Hypothalamus (tissue), 51 donors: ENCODE measurements around the gene GJA4.

Source experiments
- DNase-seq, 51 donors: peaks; one replicate each; lab custom pipeline; 2025; lab: John Stamatoyannopoulos, UW

Gene GJA4

DNA sequence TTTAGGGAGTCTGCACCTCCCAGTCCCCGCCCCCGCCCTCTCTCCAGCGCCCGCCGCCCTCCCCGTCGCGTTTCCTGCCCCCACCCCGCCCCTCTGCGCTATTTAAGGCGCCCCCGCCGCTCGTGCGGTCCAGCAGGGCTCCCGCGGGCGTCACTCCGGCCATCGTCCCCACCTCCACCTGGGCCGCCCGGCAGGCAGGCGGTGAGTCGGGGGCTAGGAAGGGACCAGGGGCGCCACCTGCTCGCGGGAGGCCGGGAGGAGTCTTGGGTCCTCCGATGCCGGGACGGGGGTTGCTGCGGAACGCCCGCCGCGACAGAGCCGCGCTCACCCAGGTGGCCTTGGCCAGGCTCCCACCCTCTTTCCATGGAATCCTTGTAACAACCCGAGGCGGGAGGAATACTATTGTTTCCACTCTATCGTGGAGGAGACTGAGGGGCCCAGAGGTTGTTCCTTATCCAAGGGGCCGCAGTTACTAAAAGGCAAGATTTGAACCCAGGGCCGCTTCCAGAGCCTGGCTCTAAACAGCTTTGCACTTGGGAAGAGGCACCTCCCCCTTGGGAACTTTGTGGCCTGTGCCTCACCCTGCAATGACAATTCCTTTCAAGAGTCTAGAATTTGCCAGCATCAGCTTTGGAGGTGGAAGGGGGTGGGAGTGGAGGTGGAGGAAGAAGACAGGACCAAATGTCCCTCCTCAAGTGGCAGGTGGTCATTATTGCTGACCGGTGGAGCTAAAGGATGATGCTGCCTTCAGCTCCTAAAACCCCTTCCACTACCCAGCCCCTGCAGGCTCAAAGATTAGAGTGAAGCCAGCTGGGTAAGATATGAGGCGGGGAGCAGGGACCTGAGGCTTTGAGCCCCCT, at the start of gene GJA4:
GJA4 (plus strand) TSS at position 132 of the 860 bp plus-strand sequence. CDS start 1,215 bp downstream, outside the sequence.
- no peak for DNase-seq

DNA sequence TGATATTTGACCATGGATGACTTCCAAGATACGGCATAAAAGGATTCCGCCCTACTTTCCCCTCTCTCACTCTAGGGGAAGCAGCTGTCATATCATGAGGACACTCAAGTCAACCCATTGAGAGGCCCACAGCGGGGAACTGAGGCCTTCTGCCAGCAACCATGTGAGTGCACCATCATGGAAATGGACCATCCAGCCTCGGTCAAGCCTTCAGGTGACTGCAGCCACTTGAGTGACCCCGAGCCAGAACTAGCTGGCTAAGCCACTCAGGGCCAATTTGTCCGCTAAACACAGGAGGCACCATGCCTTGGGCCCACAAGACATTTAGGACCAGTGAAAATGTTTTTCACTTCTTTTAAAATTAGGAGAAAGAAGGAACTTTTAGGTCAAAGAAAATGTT, 49.0 kb upstream of the GJA4 start:
- no peak for DNase-seq

GRCh38 chr1:34744851-34745250, 47.9 kb upstream of the GJA4 start:
- peak in 1 of 51 donors; percentile 34 for DNase-seq

DNA sequence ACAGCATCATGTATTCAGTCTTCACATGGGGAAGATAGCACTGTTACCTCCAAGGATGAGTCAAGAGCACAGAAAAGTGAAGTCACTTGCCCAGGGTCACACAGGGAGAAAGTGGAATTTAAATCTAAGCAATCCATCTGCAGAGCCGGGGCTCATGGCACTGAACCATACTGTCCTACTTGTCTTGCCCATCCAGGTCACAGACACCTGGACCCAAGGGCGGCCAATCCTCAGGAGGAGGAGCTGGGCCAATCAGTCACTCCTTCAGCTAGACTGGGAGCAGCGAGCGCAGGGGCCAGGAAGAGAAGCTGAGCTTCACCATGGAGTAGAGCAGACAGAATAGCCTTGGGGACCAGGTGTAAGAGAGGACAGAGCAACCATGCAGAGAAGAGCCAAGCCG, 47.1 kb upstream of the GJA4 start:
- DNase-seq = no peak

- DNase-seq = no peak
Measured at GRCh38 chr1:34746101-34746500, 46.7 kb upstream of the GJA4 start.

- no peak for DNase-seq
Measured at GRCh38 chr1:34746785-34747637, 45.8 kb upstream of the GJA4 start.

- no peak for DNase-seq
Measured at GRCh38 chr1:34747638-34747941, 45.2 kb upstream of the GJA4 start.

DNA sequence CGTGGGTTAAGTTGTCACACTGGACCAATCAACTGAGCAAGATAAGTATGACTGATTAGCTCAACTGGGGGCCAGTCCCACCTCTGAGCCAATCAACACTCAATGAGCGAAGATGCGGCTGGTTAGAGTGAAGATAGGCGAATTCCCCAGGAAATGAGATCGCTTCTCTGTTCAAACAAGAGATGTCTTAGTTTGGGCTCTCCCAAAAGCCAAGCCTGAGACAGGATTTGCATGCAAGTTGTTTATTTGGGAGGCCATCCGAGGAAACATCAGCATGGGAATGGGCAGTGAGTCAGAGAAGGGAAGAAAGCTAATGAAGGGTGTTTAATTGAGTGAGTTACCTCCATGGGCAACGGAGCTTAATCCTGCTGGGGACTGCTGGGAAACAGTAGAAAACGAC, 42.8 kb upstream of the GJA4 start:
- peak in 1 of 51 donors; percentile 22 for DNase-seq

DNA sequence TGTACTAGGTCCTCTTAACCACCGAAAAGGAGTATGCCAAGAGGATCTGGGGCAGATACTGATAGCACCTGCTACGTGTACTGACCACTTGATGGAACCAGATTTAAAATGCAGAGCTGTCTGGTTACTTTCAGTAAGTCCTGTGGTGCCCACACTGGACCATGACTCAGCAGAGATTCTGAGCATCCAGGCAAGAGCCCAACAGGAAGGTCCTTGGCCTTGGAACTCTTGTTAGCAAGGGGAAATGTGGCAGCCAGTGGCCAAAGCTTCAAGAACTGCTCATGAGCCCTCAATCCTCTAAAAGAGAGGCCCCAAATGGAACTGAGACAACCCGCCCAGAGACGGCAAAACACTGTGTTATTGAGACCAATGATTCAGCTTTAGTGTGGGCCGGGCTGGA, 42.2 kb upstream of the GJA4 start:
- no peak for DNase-seq

GRCh38 chr1:34753163-34753562, 39.6 kb upstream of the GJA4 start:
- DNase-seq = no peak

- DNase-seq = no peak
Measured at GRCh38 chr1:34754964-34755637, 37.7 kb upstream of the GJA4 start, which contains the start of gene GJB5. Gene GJB5, plus strand, starts transcription at chr1:34755047. Its CDS starts 2,284 bp downstream, at chr1:34757331.

DNA sequence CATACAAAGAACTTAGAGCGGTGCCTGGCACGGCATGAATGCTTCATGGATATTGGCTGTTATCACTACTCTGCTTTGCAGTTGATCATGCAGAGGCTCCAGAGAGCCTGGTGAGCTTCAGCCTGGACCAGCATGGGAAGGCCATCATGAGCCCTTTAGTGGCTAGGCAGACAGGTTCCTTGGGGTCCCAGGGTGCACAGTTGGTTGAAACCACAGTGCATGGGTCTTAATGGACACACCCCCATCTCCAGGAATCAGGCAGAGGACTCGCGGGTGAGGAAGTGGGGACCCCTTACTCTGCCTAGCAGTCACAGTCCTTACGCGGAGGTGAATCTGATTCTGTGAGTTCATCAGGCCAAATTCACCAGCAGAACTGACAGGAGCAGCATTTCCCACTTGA, 36.8 kb upstream of the GJA4 start:
- DNase-seq = no peak

GRCh38 chr1:34757386-34757785, 35.4 kb upstream of the GJA4 start:
- DNase-seq = no peak

DNA sequence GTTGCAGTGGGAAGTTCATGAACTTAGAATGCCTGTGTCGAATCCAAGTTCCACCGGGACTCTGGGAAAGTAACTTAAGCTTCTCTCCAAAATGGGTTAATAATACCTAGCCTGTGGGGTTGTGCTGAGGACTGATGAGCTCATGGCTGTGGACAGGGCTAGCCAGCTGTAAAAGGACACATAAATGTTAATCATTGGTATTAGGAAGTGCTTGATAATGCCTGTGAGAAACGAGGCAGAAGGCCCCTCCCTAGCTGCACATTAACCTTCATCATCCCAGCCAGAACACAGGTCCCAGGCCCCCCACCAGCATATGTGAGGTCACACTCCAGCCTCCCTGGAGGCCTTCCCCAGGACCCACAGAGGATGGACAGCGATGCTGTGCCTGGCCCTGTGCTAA, 34.0 kb upstream of the GJA4 start:
- no peak for DNase-seq

DNA sequence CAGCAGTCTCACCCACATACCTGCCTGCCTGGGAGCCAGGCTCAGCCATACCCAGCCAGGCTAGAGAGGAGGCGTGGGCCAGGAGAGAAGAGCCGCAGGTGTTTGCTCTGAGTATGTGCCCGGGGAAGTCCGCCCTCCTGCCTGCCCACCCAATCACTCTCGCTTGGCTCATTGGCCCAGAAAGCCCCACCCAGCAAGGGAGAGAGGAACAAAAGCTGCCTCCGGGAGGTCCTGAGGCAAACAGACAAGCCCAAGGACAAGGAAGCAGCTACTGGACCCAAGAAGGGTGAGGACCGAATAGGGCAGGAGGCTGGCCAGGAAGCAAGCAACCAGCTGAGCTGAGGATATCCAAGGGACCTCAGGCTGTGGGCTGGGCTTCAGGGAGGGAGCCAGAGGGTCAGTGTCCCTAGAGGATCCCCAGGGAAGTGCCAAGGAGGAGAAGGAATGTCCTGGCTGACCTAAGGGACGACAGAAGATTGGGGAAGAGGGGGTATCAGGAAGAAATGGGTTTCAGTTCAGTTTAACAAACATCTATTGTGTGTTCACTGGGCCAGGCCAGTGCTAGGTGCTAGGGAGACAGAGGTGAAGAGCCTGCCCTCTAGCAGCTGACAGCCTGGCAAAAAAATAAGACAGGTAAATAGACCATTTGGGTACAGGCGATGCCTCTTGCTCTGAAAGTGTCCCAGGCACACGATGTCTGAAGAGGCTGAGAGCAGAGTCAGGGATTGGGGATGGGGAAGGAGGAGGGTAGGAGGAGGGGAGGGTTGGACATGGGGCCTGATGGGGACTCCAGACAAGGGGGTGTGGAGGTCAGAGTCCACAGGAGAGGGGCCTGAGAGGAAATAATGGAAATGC, 33.1 kb upstream of the GJA4 start, which contains the start of gene GJB4:
GJB4 (plus strand) TSS at position 238 of the 855 bp plus-strand sequence. CDS start 1,515 bp downstream, outside the sequence.
- no peak for DNase-seq

- DNase-seq = no peak
Measured at GRCh38 chr1:34761176-34761761, 31.5 kb upstream of the GJA4 start.

DNA sequence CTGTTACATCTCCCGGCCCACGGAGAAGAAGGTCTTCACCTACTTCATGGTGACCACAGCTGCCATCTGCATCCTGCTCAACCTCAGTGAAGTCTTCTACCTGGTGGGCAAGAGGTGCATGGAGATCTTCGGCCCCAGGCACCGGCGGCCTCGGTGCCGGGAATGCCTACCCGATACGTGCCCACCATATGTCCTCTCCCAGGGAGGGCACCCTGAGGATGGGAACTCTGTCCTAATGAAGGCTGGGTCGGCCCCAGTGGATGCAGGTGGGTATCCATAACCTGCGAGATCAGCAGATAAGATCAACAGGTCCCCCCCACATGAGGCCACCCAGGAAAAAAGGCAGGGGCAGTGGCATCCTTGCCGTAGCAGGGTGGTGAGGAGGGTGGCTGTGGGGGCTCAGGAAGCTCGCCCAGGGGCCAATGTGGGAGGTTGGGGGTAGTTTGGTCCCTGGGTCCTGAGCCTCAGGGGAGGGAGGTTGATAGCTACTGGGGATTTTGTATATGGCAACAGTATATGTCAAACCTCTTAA, 31.0 kb upstream of the GJA4 start:
- no peak for DNase-seq

DNA sequence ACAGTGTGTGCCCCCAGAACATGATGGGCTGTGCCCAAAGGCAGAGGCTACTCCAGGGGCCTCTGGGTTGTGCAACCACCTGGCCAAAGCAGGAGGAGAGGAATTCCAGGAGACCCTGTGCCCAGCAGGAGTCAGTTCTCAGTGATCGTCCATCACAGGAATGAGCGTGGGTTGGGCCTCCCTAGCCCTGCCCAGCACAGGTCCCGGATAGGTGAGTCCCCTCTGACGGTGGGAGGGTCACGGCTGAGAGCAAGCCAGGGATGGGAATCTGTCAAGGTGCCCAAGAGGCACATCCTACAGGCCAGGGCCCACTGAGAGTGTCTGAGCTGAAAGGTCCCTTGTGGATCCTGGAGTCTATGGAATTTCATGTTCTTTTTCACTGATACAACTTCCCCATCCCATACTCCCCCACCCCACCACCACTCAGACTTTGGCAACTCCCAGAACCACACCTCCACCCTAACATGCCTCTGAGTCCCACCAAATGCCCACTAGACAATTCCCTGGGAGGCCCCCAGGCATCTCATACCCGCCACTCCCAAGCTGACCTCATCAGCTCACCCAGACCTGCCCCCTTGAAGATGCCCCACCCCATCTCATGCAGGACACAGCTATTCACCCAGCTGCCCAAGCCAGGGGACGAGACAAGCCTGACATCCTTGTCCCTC, 30.2 kb upstream of the GJA4 start:
- DNase-seq = no peak
